K562 (cell line): Measurements from ENCODE around the gene MYO3B. TPM values are rescaled to one million over a fixed set of nuclear protein-coding genes. Genes with fewer than 3 reads are reported as not detected.

Experiments
- ATAC-seq: fragments of 200-7000 bp; cut with Tn5 transposase; 3 replicates; pipeline ENCODE4 v1.9.1; 2020; ENCODE audit warnings: moderate library complexity
- BruUV-seq: library from RNA; stranded (reverse); fragments of 400-500 nt; replicated peaks from 2 replicates; lab custom pipeline; 2021; lab: Mats Ljungman, UMichigan
- CTCF ChIA-PET: fragments of 300-600 bp; formaldehyde crosslinking; extraction: SDS; loops from one replicate; lab custom pipeline; 2021; ENCODE audit warnings: low intra/inter-chr PET ratio; lab: Yijun Ruan, JAX
- POLR2A ChIA-PET: fragments of 300-600, 350-650 bp; sonication (Branson Sonifier 250); formaldehyde crosslinking; extraction: SDS; loops from one replicate; lab custom pipeline; 2021; ENCODE audit warnings: antibody characterized with exemption, inconsistent platforms; lab: Yijun Ruan, JAX
- DNase-seq, 4 experiments: peaks; one replicate each; pipeline versions ENCODE4 v3.0.0 to v3.0.0-alpha.2; 2011 to 2018; ENCODE audit warnings: low spot score in 3 of 4, mixed read lengths in 3 of 4; ENCODE audit errors: extremely low read depth in 1 of 4
- FAIRE-seq: peaks from 2 replicates; lab custom pipeline; 2011; peaks lifted over from hg19 to GRCh38; lab: Jason Lieb, UNC
- H2AFZ ChIP-seq: 2 replicates; pipeline ENCODE4 v1.6.0; 2011; ENCODE audit warnings: low read depth, low read length, control low read depth, inconsistent platforms
- H3K27ac ChIP-seq: fragments of 200-600 bp; 3 replicates; pipeline ENCODE4 v1.8.0; 2011; ENCODE audit warnings: low read depth, mild to moderate bottlenecking, control low read depth, inconsistent platforms, low read length, moderate library complexity, mixed read lengths; ENCODE audit errors: extremely low read depth
- H3K27me3 ChIP-seq, 2 experiments: fragments of 300-600 bp in 1 of 2; 2 replicates in 1 of 2; 3 replicates in 1 of 2; pipeline versions ENCODE4 v1.6.0 to v1.8.0; 2011; ENCODE audit warnings: inconsistent platforms in 2 of 2, low read length in 2 of 2, mild to moderate bottlenecking in 1 of 2, mixed read lengths in 1 of 2, moderate library complexity in 1 of 2; ENCODE audit not compliant: control insufficient read depth in 2 of 2, insufficient read depth in 2 of 2
- H3K36me3 ChIP-seq: fragments of 300-600 bp; 3 replicates; pipeline ENCODE4 v1.8.0; 2011; ENCODE audit warnings: mild to moderate bottlenecking, low read length, inconsistent platforms; ENCODE audit not compliant: control insufficient read depth, insufficient read depth
- H3K4me1 ChIP-seq, 2 experiments: fragments of 200-600 bp in 1 of 2; replicated peaks in 1 of 2; 2 replicates in 1 of 2; 3 replicates in 1 of 2; pipeline versions ENCODE4 v1.5.1 to v1.8.0; 2011; ENCODE audit warnings: inconsistent platforms in 2 of 2, low read length in 2 of 2, mild to moderate bottlenecking in 1 of 2, mixed read lengths in 1 of 2, moderate library complexity in 1 of 2; ENCODE audit not compliant: control insufficient read depth in 2 of 2, insufficient read depth in 2 of 2
- H3K4me2 ChIP-seq: 2 replicates; pipeline ENCODE4 v1.6.1; 2011; ENCODE audit warnings: low read length, control low read depth, inconsistent platforms, mixed read lengths; ENCODE audit not compliant: insufficient read depth
- H3K4me3 ChIP-seq: fragments of 200-600 bp; sonication (generic), shearing (Covaris generic); 2 replicates; pipeline ENCODE4 v1.5.1; 2016; ENCODE audit warnings: control low read depth, inconsistent platforms
- H3K79me2 ChIP-seq: fragments of 200-600 bp; 3 replicates; pipeline ENCODE4 v1.8.0; 2011; ENCODE audit warnings: low read length, inconsistent platforms; ENCODE audit not compliant: control insufficient read depth, insufficient read depth
- H3K9ac ChIP-seq, 2 experiments: 2 replicates each; pipeline versions ENCODE4 v1.6.0 to v1.6.1; 2011; ENCODE audit warnings: low read depth in 2 of 2, low read length in 2 of 2, control low read depth in 1 of 2, inconsistent platforms in 1 of 2, mild to moderate bottlenecking in 1 of 2, mixed read lengths in 1 of 2; ENCODE audit not compliant: insufficient read depth in 1 of 2
- H3K9me1 ChIP-seq: one replicate; pipeline ENCODE4 v1.6.0; 2011; ENCODE audit warnings: inconsistent platforms, mild to moderate bottlenecking, low read length, moderate library complexity; ENCODE audit not compliant: control insufficient read depth, insufficient read depth
- H3K9me3 ChIP-seq: replicated peaks from 2 replicates; pipeline ENCODE4 v1.5.1; 2011; ENCODE audit warnings: low read depth, low read length, inconsistent platforms; ENCODE audit not compliant: control insufficient read depth, insufficient read depth
- H4K20me1 ChIP-seq: replicated peaks from 2 replicates; pipeline ENCODE4 v1.6.1; 2011; ENCODE audit warnings: low read length, inconsistent platforms, mixed read lengths; ENCODE audit not compliant: control insufficient read depth, insufficient read depth
- ATF6 ChIP-seq: sonication (generic); formaldehyde crosslinking; IDR thresholded peaks from 2 replicates; pipeline ENCODE4 v1.4.0; 2020; ENCODE audit warnings: mild to moderate bottlenecking, missing genetic modification reagents
- HMGN3 ChIP-seq: IDR thresholded peaks from 2 replicates; pipeline ENCODE4 v1.6.1; 2011; ENCODE audit warnings: borderline replicate concordance, low read depth, mild to moderate bottlenecking, mixed read lengths, low read length; ENCODE audit not compliant: insufficient read length; ENCODE audit errors: extremely low read depth
- WGBS: fragments of 100-300 bp; shearing (Covaris generic); methylation state at CpG from one replicate; pipeline ENCODE4 v1.1.6; 2016; ENCODE audit warnings: low coverage, mixed read lengths; ENCODE audit not compliant: insufficient coverage; ENCODE audit errors: missing lambda C conversion rate; 5-methylcytosine and 5-hydroxymethylcytosine counted together
- in situ Hi-C: fragments of 300-500 bp; cut with MboI; formaldehyde crosslinking; loops from 4 replicates; pipeline ENCODE4 v1.15.0; 2018; ENCODE audit warnings: inconsistent platforms, mixed read lengths
- intact Hi-C: fragments of 100-400 bp; cut with micrococcal nuclease; formaldehyde crosslinking; loops from 2 replicates; pipeline ENCODE4 v1.14.2; 2022
- polyA plus RNA-seq, 8 experiments: library from polyadenylated mRNA; depleted of rRNA in 4 of 8; stranded (reverse) in 5 of 8; unstranded in 3 of 8; fragments of >200 nt; fragmentation: Nextera tagmentation in 2 of 8; fragmentation: Illumina TruSeq in 1 of 8; extraction: Ambion mirVana in 2 of 8; extraction: Trizol in 1 of 8; gene quantifications; 2 replicates each; pipeline versions ENCODE4 v1.2.1 to v1.2.3, GENCODE V29; 2011 to 2014; ENCODE audit warnings: inconsistent platforms in 1 of 8, missing spikeins in 1 of 8
- total RNA-seq, 7 experiments: library from RNA; depleted of rRNA in 6 of 7; stranded (reverse); fragments of >200 nt in 6 of 7; fragmentation: Illumina TruSeq in 2 of 7; extraction: Trizol in 2 of 7; gene quantifications; 2 replicates each; pipeline versions ENCODE4 v1.2.1 to v1.2.3, GENCODE V29; 2011 to 2021; ENCODE audit warnings: low replicate concordance in 1 of 7

MYO3B gene
- total and polyA plus RNA-seq, 9 of the 15 experiments (the other 6 are each of a cell fraction or from before 2014, with no cell fraction given) = 2.7 to 6.5 (median 3.6) TPM

- Histone ChIP-seq H3K27me3 (no peaks in the 10 kb centered on the region), H3K9ac (no peak overlapping the region), H3K27ac (no peak overlapping the region), H3K4me2 (no peak overlapping the region), H3K4me1 (peaks cover 0 to 26% of the 10 kb centered on the region in 2 experiments; a peak in 4 of 5 replicates), H3K36me3 (no peaks in the 10 kb centered on the region), H4K20me1 (no peaks in the 10 kb centered on the region), H2AFZ (no peak overlapping the region), H3K9me3 (no peaks in the 10 kb centered on the region), H3K4me3 (no peak overlapping the region)
- intact Hi-C loops = no loop called here
- ATAC-seq (no peak), DNase-seq (no peak)
- CTCF ChIA-PET = interaction anchor here (0.5 kb wide), 1 partner anchor 1095 kb away, joined by 3 read pairs; no protein-coding TSS in a partner anchor
- TF ChIP-seq HMGN3 (no peak), ATF6 (0 out of 2 replicates have a peak, but pooled peaks have one; percentile 22)
- TF ChIP-seq, all 486 proteins: peak for 1
- 76% methylated on average over 1 of the region's 1 CpG for WGBS
- no peak for FAIRE-seq
- no peaks in the 10 kb centered on the region for H3K79me2 ChIP-seq
- no TSS peak for BruUV-seq
- in situ Hi-C loops = no loop called here
- POLR2A ChIA-PET = interaction anchor here (0.9 kb wide), 1 partner anchor 11 kb away, joined by 3 read pairs; no protein-coding TSS in a partner anchor
- H3K9me1 ChIP-seq = no peaks in the 10 kb centered on the region
These were observed 162.7 kb downstream of the MYO3B start for GRCh38 chr2:170340693-170341068.
